NCI-H1048 (cell line): ENCODE results near the gene NMT1.

Source experiments
- DNase-seq: peaks from one replicate; lab custom pipeline; 2025; lab: John Stamatoyannopoulos, UW

NMT1 gene

DNA sequence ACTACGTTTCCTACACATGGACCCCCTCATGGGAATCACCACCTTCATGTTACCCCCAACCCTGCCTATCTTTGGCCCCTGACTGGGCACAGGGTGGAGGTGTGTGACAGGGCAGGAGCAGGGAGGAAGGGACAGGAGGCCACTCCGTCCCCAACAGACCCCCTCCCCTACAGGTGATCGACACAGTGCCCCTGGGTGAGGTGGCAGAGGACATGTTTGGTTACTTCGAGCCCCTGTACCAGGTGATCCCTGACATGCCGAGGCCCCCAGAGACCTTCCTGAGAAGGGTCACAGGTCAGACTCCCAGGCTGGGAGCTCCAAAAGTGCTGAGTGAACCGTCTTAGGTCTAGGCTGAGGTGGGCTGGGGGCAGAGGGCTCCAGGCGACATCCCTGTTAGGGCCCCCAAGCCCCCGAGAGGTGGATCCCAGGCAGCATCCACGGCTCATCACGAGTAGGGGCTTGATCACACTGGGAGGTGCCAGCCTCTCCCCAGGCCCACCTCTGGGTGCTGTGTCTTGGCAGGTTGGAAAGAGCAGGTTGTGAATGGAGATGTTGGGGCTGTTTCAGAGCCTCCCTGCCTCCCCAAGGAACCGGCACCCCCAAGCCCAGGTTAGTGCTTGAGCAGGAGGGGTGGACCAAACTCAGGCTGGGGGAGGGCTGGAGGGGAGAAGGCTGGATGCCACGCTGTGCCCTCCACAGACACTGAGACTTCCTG lies 75.9 kb downstream of the NMT1 start:
- DNase-seq, result no peak

DNA sequence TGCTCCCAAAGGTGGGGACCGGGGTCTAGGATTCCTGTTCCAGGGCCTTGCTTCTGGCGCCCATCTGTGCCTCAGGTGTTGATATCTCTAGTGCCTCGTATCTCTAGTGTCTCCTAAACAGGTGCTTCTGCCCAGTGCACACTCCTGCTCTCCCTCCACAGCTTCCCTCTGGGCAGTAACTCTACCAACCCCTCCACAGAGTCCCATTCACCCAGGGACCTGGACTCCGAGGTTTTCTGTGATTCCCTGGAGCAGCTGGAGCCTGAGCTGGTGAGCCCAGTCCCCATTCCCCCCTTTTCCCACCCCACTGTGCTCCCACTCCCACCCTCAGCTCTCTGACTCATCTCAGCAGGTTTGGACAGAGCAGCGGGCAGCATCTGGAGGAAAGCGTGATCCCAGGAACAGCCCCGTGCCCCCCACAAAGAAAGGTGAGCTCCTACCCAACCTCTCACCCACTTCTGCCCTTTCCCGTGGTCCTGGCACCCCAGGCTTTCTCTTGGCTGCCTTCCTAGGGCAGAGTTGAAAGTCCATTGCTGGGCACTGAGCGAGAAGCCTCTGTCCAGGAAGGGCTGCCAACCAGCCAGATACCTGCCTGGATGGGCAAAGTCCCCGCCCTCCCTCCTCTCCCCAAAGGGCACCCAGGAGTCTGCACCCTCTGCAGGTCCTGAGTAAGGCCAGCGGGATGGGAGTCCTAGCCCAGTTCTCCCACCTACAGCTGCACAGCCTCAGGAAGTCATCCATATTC lies 76.6 kb downstream of the NMT1 start:
- no peak for DNase-seq

DNA sequence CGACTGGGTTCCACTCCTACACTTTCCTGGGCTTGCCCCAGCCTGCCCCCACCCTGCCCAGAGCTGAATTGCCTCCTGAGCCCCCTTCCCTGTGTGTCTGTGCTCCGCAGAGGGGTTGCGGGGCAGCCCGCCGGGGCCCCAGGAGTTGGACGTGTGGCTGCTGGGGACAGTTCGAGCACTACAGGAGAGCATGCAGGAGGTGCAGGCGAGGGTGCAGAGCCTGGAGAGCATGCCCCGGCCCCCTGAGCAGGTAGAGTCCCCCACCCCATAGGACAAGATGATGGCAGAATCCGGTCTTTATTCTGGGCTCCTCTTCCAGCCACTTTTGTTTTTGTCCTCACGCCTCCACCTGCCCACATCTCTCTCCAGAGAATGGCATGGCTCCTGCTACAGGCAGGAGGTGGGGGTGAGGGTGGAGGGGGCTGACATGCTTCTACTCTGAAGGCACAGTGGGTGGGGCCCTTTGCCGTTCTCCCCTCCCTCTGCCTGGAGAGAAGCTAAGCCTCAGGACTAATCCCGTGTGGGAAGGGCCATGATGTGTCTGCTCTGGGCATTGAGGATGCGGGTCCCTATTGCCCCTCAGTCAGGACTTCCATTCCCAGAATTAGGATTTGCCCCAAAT lies 77.9 kb downstream of the NMT1 start:
- DNase-seq, result no peak

DNA sequence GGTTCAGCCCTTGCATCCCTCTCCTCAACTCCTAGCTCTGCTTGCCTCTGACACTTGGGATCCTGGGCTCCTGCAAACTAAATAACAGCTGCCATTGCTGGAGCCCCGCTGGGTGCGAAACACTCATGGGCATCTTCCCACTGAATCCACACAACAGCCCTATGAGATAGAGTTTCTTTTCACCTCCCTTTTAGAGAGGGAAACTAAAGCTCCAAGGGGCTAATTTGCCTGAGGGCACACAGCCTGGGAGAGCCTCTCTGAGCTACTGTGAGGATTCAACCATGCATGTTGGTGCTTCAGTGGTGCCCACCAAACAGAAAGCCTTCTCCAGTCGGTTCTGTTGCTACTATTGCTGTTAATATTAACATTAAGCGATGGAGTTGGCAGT lies 78.4 kb downstream of the NMT1 start:
- no peak for DNase-seq

DNA sequence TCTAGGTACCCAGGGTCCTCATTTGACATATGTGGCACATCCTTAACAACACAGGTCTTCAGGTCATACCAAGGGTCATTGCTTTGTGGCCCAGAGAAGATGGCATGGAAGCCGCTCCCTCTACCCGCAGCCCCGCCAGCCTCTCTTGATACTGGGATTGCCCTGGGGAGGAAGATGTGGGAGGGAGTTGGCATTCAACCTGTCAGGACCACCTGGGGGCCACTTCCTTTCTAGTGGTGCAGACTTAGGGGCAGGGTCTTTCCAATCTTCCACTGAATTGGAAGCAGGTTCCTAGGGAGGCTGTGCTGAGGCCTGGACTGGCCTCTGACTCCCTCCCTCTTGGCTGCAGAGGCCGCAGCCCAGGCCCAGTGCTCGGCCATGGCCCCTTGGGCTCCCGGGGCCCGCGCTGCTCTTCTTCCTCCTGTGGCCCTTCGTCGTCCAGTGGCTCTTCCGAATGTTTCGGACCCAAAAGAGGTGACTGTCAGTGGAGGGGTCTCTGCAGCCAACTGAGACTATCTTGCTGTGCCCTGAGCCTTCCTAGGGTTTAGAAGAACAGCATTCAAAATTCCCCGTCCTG lies 82.1 kb downstream of the NMT1 start:
- DNase-seq, result no peak

DNA sequence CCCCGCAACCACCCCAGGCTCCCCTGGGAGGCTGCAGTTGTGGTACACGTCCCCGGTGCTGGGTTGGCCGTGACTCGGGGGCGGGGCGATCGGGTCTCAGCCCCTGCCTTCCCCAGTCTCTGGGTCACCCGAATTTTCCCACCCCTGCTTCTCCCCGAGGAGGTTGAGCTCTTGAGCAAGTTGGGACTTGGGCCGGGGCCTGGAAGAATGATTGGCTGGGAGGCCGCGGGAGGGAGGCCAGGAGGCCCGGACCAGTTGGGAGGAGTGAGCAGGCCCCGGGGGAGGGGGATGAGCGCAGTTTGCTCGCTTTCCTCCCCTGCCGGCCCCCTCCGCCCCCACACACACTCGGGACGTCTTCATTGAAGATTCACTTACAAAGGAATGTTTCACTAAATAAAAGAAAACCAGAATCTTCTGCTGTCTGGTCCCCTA lies 82.7 kb downstream of the NMT1 start:
- no peak for DNase-seq

DNA sequence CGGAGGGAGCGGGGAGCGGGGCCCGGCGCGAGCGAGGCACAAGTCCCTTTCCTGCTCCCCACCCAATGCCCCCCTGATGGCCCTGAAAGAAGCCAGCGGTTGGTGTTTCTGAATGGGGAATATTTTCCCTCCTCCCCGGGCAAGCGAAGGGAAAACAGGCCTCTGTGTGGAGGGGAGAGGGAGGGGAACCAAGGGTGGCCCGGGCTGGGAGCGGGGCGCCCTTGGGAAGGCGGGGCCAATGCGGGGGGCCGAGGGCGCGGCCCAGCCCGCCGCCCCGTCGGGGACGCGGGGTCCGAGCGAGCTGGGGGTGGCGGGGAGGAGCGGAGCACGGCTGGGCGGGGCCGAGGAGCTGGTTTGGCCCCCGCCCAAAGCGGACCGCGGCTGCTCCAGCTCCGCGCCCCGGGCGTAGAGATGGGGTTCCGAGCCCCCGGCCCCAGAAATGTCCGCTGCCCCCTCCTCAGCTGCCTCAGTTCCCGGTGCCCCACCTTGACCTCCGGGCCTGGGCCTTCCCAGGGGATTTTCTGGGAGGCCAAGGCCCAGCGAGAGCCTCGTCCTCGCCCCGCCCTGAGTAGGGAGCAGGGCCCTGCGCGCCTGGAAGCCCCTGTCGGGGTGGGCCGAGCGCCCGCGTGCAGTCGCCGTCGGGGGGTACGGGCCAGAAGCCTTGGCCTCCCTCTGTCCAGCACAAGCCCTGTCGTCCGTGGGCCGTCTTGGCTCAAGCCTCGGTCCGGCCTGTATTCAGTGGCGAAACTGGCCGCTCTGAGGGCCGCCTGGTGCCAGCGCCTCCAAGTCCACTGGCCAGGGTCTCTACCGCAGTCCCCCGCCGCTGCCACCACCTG lies 83.3 kb downstream of the NMT1 start:
- no peak for DNase-seq

DNA sequence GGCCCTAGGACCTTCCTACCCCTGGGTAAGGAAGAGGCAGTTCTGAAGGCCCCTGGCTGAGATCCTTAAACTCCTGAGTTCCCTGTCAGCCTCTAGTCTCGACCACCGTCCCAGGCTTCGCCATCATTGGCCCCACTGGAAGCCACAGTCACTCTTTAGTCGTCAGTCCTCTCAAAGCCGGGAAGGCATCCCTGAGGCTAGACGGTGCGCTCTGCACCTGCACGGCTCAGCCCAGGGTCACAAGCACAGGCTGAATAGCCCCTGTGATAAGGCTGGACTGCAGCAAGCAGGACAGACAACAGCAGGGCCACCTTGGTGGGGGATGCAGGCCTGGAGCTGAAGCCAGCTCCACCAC lies 83.9 kb downstream of the NMT1 start:
- no peak for DNase-seq

DNA sequence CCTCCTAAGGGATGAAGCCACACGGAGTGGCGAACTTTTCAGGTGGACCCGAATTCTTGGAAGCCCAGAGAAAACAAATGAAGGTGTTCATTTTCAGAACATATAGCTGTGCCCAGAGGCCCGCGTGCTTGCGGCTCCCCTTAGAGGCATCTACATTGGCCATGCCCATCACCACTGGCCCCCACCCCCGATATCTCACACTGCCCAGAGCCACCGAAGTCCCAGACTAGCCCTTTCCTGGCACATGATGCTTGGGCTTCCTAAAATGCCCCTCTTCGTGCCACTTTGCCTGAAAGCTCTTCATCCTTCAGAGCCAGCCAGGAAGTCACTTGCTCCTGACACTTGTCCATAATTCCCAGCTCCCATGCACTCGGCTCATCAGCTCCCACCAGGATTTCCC lies 85.0 kb downstream of the NMT1 start:
- no peak for DNase-seq

DNA sequence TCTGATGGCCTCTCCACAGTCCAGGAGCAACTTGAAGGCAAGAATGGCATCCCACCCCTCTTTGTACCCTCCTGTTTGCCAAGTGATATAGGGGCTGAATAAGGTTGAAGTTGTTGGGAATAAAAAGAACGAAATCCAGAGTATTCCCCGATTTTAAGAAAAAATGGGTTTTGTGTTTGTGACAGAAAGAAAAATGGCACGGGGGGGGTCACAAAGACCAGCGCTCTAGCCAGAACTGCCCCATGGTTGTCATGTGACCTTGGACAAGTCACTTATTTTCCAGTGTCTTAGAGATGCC lies 85.4 kb downstream of the NMT1 start:
- DNase-seq, result no peak

DNA sequence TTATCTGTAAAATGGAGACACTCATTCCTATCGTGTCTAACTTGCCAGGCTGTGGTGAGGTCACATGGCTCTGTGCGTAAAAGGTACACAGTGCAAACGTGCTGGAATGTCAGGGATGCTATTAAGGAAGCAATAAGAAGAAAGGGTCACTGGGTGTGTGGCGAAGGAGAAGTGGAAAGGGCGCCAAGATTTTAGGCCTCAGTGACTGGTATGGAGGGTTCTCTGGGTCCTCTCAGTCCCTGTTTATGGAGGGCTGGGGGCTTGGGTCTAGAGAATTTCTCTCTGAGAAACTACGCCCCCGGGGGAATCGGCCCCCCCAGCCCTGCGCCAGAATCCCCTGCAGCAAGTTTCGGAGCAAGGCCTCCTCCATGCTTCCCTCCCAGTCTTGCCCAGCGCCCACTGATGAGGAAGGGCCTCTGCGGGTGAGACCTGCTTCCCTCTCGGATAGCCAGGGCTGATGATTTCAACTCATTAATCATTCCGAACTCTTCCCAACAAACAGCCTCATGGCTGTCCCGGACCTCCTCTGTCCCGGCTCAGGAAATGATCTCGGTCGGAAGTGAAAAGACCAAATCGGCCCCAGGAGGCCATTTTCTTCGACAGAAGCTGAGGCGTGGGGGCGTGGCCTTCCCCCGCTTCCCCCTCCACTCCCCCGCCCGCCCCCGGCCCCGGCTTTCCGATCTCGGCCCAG lies 85.9 kb downstream of the NMT1 start:
- DNase-seq, result no peak

DNA sequence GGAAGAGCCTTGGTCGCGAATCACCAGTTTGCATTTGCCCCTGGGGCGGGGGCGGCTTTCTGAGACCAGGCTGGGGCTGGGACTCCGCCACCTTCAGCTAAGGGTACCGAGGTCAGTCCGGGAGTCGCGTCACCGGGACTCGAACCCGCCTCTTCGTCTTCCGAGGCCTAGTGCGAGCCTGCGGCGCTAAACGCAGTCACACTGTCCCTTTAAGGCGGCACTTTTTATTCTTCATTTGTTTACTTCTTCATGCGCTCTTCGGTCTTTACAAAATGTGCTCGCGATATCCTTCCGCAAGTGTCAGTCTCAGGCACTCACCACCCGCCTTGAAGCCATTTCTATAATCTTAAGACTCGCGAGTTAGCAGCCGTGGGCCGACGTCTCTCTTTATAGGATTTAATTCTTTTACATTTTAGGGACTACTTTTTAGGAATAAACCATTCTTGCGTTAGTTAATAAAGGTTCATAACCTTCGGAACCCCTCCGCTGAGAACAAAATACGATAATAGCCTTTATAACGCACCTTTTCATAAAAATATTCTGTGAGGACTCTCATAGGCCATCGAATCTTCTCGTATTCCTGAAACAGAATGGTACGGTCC lies 86.6 kb downstream of the NMT1 start:
- peak; percentile 66 for DNase-seq

DNA sequence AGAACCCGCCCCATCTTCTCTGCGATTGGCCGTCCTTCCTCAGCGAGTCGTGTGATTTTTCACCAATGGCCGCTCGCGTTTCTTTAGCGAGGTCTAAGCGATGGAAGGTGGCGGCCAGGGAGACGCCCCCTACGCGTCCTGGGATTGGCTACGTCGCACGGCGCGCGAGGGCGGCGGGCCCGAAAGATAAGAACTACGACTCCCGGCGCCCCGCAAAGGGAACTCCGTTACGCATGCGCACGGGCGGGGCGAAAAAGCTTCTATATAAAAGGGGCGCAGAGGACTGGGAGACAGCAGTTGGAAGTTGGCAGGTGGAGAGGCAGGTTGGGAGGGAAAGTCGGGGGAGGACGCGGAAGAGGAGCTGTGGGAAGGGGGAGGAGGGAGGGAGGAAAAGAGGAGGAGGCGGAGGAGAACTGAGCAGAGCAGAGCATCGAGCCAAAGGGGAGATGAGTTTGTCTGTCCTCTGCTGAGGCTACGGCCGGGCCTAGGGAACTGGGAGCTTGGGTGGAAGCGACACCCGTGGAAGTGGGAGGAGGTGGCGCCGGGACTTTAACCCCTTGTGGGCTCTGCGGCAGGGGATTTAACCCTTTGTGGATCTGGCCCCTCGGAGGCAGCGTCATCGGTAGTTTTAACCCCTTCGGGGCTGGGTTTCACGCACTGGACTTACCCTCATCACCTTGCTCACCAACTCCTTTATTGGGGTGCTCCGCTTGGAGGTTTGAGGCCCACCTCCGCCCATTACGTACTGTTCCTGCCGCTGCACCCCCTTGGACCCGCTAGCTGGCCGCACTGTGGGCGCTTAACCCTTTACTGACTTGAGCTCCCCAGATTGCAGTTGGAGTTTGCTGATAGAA lies 87.3 kb downstream of the NMT1 start, which contains the start of gene HEXIM1:
Gene HEXIM1, plus strand, starts transcription at position 293 of the 854 bp plus-strand sequence. CDS start 716 bp downstream, outside the sequence.
- peak; percentile 99 for DNase-seq

DNA sequence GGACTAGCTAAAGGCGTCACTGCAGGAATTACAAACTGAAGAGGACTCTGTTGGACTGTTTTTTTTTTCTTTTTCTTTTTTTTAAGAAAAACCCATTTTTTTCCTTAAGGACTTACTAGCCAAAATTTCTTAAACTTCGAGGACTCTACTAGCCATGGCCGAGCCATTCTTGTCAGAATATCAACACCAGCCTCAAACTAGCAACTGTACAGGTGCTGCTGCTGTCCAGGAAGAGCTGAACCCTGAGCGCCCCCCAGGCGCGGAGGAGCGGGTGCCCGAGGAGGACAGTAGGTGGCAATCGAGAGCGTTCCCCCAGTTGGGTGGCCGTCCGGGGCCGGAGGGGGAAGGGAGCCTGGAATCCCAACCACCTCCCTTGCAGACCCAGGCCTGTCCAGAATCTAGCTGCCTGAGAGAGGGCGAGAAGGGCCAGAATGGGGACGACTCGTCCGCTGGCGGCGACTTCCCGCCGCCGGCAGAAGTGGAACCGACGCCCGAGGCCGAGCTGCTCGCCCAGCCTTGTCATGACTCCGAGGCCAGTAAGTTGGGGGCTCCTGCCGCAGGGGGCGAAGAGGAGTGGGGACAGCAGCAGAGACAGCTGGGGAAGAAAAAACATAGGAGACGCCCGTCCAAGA lies 88.0 kb downstream of the NMT1 start:
- DNase-seq, result no peak

DNA sequence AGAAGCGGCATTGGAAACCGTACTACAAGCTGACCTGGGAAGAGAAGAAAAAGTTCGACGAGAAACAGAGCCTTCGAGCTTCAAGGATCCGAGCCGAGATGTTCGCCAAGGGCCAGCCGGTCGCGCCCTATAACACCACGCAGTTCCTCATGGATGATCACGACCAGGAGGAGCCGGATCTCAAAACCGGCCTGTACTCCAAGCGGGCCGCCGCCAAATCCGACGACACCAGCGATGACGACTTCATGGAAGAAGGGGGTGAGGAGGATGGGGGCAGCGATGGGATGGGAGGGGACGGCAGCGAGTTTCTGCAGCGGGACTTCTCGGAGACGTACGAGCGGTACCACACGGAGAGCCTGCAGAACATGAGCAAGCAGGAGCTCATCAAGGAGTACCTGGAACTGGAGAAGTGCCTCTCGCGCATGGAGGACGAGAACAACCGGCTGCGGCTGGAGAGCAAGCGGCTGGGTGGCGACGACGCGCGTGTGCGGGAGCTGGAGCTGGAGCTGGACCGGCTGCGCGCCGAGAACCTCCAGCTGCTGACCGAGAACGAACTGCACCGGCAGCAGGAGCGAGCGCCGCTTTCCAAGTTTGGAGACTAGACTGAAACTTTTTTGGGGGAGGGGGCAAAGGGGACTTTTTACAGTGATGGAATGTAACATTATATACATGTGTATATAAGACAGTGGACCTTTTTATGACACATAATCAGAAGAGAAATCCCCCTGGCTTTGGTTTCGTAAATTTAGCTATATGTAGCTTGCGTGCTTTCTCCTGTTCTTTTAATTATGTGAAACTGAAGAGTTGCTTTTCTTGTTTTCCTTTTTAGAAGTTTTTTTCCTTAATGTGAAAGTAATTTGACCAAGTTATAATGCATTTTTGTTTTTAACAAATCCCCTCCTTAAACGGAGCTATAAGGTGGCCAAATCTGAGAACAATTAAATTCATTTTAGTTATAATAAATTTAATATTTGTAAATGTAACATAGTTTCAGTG lies 88.8 kb downstream of the NMT1 start:
- no peak for DNase-seq

DNA sequence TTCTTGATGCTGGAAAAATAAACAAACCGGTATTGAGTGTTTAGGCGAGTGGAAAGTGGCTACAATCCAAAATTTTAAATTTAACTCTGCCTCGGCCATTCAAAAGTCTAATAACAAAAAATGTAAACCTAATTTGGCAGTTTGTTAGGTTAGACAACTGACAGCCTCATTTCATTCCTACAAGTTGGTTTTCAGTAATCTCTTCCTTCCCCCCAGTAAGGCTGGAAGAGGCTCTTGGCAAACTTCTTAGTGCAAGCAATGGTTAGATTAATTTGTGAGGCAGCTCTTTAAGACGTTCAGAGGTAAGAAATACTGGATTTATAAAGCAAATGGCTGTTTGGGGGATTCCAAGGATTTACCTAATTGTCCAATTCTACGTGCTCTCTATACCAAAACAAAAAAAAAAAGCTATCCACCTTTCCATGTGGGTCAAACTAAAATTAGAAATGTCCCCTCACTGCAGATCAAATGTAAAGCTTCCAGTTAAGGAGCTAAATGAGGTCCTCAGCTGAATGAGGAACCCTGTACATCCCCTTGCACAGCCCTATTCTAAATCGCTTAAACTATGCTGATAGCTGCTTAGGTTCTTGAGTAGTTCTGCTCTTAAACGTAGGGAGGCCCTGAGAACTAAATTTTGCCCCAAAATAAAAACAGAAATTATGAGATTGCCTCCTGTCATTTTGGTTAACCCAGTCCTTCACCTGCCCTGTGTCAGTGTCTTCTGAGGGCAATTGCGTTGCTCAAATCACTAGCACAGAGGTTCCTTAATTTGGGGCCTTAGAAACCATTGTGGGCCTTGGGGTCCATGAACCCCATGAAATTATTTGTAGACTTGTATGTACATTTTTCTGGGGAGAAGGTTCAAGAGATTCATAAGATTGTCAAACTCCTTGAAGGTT lies 90.0 kb downstream of the NMT1 start:
- no peak for DNase-seq

DNA sequence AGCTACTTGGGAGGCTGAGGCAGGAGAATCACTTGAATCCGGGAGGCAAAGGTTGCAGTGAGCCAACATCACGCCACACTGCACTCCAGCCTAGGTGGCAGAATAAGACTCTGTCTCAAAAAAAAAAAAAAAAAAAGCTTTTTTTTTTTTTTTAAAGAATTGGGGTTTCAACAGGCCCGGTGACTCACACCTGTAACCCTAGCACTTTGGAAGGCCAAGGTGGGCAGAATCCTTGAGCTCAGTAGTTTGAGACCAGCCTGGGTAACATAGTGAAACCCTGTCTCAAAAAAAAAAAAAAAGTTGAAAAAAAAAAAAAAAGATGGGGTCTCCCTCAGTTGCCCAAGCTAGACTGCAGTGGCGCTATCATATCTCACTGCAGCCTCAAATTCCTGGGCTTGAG lies 93.9 kb downstream of the NMT1 start:
- DNase-seq, result no peak
